SK-N-SH (cell line): Measurements from ENCODE around the gene RASGRF1. TPM values are rescaled to one million over a fixed set of nuclear protein-coding genes. Genes with fewer than 3 reads are reported as not detected.

Experiments used
- CTCF ChIA-PET: fragments of 300-600, 350-600 bp; formaldehyde crosslinking; extraction: SDS; loops from one replicate; lab custom pipeline; 2021; lab: Yijun Ruan, JAX
- POLR2A ChIA-PET: fragments of 350-600 bp; sonication (Branson Sonifier 250); formaldehyde crosslinking; extraction: SDS; loops from one replicate; lab custom pipeline; 2020; ENCODE audit warnings: antibody characterized with exemption, inconsistent platforms; lab: Yijun Ruan, JAX
- DNase-seq: peaks from one replicate; pipeline ENCODE4 v3.0.0; 2012
- H2AFZ ChIP-seq: fragments of 200-600 bp; sonication (generic); 2 replicates; pipeline ENCODE4 v1.8.1; 2016; ENCODE audit warnings: antibody characterized with exemption, mild to moderate bottlenecking, low read depth
- H3F3A ChIP-seq: fragments of 200-600 bp; sonication (generic); replicated peaks from 2 replicates; pipeline ENCODE3; 2016; ENCODE audit warnings: antibody characterized with exemption, mild to moderate bottlenecking; ENCODE audit not compliant: insufficient read depth
- H3K27ac ChIP-seq, 2 experiments: fragments of 200-500 bp in 1 of 2; fragments of 200-600 bp in 1 of 2; sonication (Bioruptor generic) in 1 of 2; sonication (generic), shearing (Covaris generic) in 1 of 2; 2 replicates each; pipeline versions ENCODE4 v1.5.1 to v1.6.1; 2014 to 2016; ENCODE audit warnings: low read depth in 2 of 2, inconsistent platforms in 1 of 2, low read length in 1 of 2, mild to moderate bottlenecking in 1 of 2, mixed read lengths in 1 of 2
- H3K27me3 ChIP-seq: fragments of 200-600 bp; sonication (generic), shearing (Covaris generic); 2 replicates; pipeline ENCODE4 v1.6.1; 2016; ENCODE audit warnings: mixed run types; ENCODE audit not compliant: insufficient read depth
- H3K36me3 ChIP-seq, 2 experiments: fragments of 200-500 bp in 1 of 2; fragments of 200-600 bp in 1 of 2; sonication (Bioruptor generic) in 1 of 2; sonication (generic) in 1 of 2; replicated peaks in 1 of 2; 2 replicates each; pipeline versions ENCODE3 to v1.5.1; 2014 to 2016; ENCODE audit warnings: low read length in 1 of 2, mild to moderate bottlenecking in 1 of 2; ENCODE audit not compliant: insufficient read depth in 2 of 2, control insufficient read depth in 1 of 2
- H3K4me1 ChIP-seq, 2 experiments: fragments of 200-500 bp in 1 of 2; fragments of 200-600 bp in 1 of 2; sonication (Bioruptor generic) in 1 of 2; sonication (generic), shearing (Covaris generic) in 1 of 2; 2 replicates each; pipeline versions ENCODE4 v1.5.1 to v1.6.1; 2014 to 2016; ENCODE audit warnings: low read depth in 1 of 2, low read length in 1 of 2, mixed run types in 1 of 2; ENCODE audit not compliant: insufficient read depth in 2 of 2, control insufficient read depth in 1 of 2
- H3K4me2 ChIP-seq: fragments of 200-600 bp; sonication (generic), shearing (Covaris generic); 2 replicates; pipeline ENCODE4 v1.6.1; 2017; ENCODE audit warnings: mixed run types
- H3K4me3 ChIP-seq, 2 experiments: fragments of 200-500 bp in 1 of 2; fragments of 200-600 bp in 1 of 2; sonication (Bioruptor generic) in 1 of 2; sonication (generic), shearing (Covaris generic) in 1 of 2; 2 replicates each; pipeline versions ENCODE4 v1.5.1 to v1.8.1; 2014 to 2016; ENCODE audit warnings: low read depth in 2 of 2, inconsistent platforms in 1 of 2, low read length in 1 of 2, mild to moderate bottlenecking in 1 of 2, mixed read lengths in 1 of 2, moderate library complexity in 1 of 2
- H3K79me2 ChIP-seq: fragments of 200-600 bp; sonication (generic); 2 replicates; pipeline ENCODE4 v1.8.1; 2017; ENCODE audit warnings: mild to moderate bottlenecking; ENCODE audit not compliant: insufficient read depth
- H3K9ac ChIP-seq: fragments of 200-600 bp; sonication (generic); 2 replicates; pipeline ENCODE4 v1.6.1; 2017; ENCODE audit warnings: mixed run types
- H3K9me2 ChIP-seq: fragments of 200-600 bp; sonication (generic); 2 replicates; pipeline ENCODE4 v1.6.1; 2017; ENCODE audit warnings: mixed run types
- H3K9me3 ChIP-seq: fragments of 200-600 bp; sonication (generic); 2 replicates; pipeline ENCODE4 v1.6.1; 2017; ENCODE audit warnings: mixed run types, mild to moderate bottlenecking, moderate library complexity
- H4K20me1 ChIP-seq: fragments of 200-600 bp; sonication (generic); 2 replicates; pipeline ENCODE4 v1.6.1; 2017; ENCODE audit warnings: mild to moderate bottlenecking, mixed run types; ENCODE audit not compliant: insufficient read depth
- EP300 ChIP-seq, 2 experiments: IDR thresholded peaks; 2 replicates each; pipeline versions ENCODE4 v1.4.0 to v1.6.1; 2012; ENCODE audit warnings: borderline replicate concordance in 1 of 2, low read depth in 1 of 2, low read length in 1 of 2
- EZH2phosphoT487 ChIP-seq: fragments of 200-600 bp; sonication (generic); IDR thresholded peaks from 2 replicates; pipeline ENCODE4 v1.6.1; 2017; ENCODE audit warnings: low read depth, mixed run types, mild to moderate bottlenecking, antibody characterized with exemption, moderate library complexity, borderline replicate concordance
- FOXJ3 ChIP-seq: sonication (generic); formaldehyde crosslinking; IDR thresholded peaks from 2 replicates; pipeline ENCODE4 v1.5.1; 2020; ENCODE audit warnings: mild to moderate bottlenecking, missing genetic modification reagents
- MEF2A ChIP-seq: IDR thresholded peaks from 2 replicates; pipeline ENCODE4 v1.4.0; 2012; ENCODE audit warnings: low read depth, borderline replicate concordance
- WGBS: methylation state at CpG from one replicate; pipeline ENCODE4 v1.1.6; 2017; ENCODE audit warnings: low lambda C conversion rate; 5-methylcytosine and 5-hydroxymethylcytosine counted together
- polyA plus RNA-seq, 3 experiments: library from polyadenylated mRNA; depleted of rRNA; stranded (reverse); fragments of >200 nt; gene quantifications; 2 replicates each; pipeline ENCODE4 v1.2.3, GENCODE V29; 2012
- TF ChIP-seq, protein P1 (sequence below): fragments of 200-600 bp; sonication (generic); IDR thresholded peaks from 2 replicates; pipeline ENCODE4 v1.6.1; 2017; ENCODE audit warnings: antibody characterized with exemption, mild to moderate bottlenecking, moderate library complexity
- TF ChIP-seq, protein P2 (sequence below): IDR thresholded peaks from 2 replicates; pipeline ENCODE4 v1.6.1; 2012; ENCODE audit warnings: mild to moderate bottlenecking, low read depth, low read length, moderate library complexity

The RASGRF1 gene
- polyA plus RNA-seq, 1 of the 3 experiments (the other 2 are of a cell fraction): 0.10 TPM

DNA sequence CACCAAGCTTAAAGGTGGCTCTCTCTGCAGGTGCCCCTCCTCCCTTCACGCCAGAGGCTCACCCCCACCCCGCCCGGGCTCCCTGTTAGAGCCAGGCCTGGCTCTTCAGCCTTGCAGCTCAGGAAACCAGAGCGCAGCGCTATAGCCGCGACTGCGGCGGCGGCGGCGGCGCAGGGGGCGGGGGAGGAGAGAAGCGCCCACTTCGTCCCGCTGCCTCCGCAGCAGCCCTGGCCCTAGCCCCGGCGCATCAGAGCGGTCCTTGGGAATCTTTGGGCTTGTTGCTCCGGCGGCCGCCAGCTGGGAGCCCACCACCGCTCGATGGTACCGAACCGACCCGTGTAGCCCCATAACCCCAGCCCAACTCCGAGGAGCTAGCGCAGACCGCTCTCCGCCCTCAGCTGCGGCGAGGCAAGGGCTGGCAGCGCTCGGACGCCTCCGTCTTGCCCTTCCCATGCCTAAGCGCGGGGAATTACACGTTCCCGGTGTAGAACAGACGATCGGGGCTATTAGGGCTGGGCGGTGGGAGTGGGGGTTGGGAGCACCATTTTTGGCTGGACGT is 1.2 kb downstream of the RASGRF1 start:
- 2% methylated on average over 15 of the region's 47 CpGs for WGBS
- peaks cover 0 to 5% of the 10 kb centered on the region in 2 experiments; a peak in 1 of 4 replicates for H3K4me1 ChIP-seq
- no peak overlapping the region for H3K4me3 ChIP-seq
- no peaks in the 10 kb centered on the region for H3K36me3 ChIP-seq
- CTCF ChIA-PET: interaction anchor here (1.1 kb wide), 1 partner anchor 180 kb away, joined by 3 read pairs; no protein-coding TSS in a partner anchor
- H3K9me2 ChIP-seq: no peaks in the 10 kb centered on the region
- no peaks in the 10 kb centered on the region for H3F3A ChIP-seq
- POLR2A ChIA-PET: interaction anchor here (0.6 kb wide), 1 partner anchor 29 kb away, joined by 3 read pairs; no protein-coding TSS in a partner anchor
- no peak overlapping the region for H3K27ac ChIP-seq
- DNase-seq: peak; percentile 64
- no peaks in the 10 kb centered on the region for H3K79me2 ChIP-seq
- no peak for TF ChIP-seq EZH2phosphoT487
- no peak for TF ChIP-seq MEF2A
- TF ChIP-seq FOXJ3 (CRISPR knock-in tag): no peak
- TF ChIP-seq EP300 (IDR thresholded peaks at IDR 0.05; ENCODE audit: borderline replicate concordance in 1 of 2, low read depth in 1 of 2, low read length in 1 of 2): no peak
- no peak overlapping the region for H2AFZ ChIP-seq
- peaks cover 29% of the 10 kb centered on the region for H3K27me3 ChIP-seq
- no peak overlapping the region for H3K4me2 ChIP-seq
- H3K9ac ChIP-seq: no peak overlapping the region
- H4K20me1 ChIP-seq: no peaks in the 10 kb centered on the region
- no peaks in the 10 kb centered on the region for H3K9me3 ChIP-seq

DNA sequence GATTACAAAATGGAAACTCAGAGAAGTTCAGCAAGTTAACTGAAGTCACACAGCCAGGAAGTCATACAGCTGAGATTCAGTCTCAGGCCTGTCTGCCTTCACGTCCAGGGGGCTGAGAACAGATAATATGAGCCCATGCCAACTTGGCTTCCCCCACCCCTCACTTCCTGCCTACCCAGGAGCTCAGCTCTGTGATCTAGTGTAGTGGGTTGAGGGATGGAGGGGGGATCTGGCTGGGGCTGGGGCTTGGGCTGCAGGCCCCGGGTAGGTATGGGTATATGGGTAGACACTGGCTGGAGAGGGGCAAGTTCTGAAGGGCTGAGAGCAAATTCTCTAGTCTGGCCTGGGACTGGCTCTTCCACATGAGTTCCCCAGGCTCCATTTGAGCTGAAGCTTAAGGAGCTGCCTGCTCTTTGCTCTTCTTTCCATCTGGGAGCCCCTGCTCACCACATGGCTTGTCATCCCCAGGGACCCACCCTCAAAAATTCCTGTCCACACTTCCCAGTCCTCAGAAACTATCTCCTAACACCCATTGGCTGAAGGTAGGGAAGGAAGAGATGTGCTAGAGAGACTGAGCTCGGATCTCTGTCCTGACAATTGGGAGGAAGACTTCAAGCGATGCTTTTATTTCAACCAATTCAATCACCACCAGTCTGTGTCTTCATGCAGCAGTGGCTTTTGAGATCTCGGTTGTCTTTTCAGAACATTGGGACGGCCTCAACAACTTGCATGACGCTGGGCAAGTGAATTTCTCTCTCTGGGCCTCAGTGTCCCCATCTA is 2.0 kb downstream of the RASGRF1 start:
- peaks cover 0 to 9% of the 10 kb centered on the region in 2 experiments; a peak in 1 of 4 replicates for H3K4me1 ChIP-seq
- no peak overlapping the region for H3K4me3 ChIP-seq
- H4K20me1 ChIP-seq: no peaks in the 10 kb centered on the region
- POLR2A ChIA-PET: no interaction called here
- H3K9me2 ChIP-seq: no peaks in the 10 kb centered on the region
- 35% methylated on average over 7 of the region's 7 CpGs for WGBS
- CTCF ChIA-PET: interaction anchor here (1.1 to 1.3 kb wide), 2 partner anchors 23 to 179 kb away, joined by 3 read pairs; no protein-coding TSS in a partner anchor
- no peak overlapping the region for H3K27ac ChIP-seq
- no peaks in the 10 kb centered on the region for H3K36me3 ChIP-seq
- DNase-seq: no peak
- no peaks in the 10 kb centered on the region for H3F3A ChIP-seq
- peaks cover 29% of the 10 kb centered on the region for H3K27me3 ChIP-seq
- H3K79me2 ChIP-seq: no peaks in the 10 kb centered on the region
- no peak overlapping the region for H2AFZ ChIP-seq
- no peaks in the 10 kb centered on the region for H3K9me3 ChIP-seq
- no peak overlapping the region for H3K9ac ChIP-seq
- no peak for TF ChIP-seq EP300 (IDR thresholded peaks at IDR 0.05; ENCODE audit: borderline replicate concordance in 1 of 2, low read depth in 1 of 2, low read length in 1 of 2)
- TF ChIP-seq FOXJ3 (CRISPR knock-in tag): no peak
- TF ChIP-seq, protein P1, sequence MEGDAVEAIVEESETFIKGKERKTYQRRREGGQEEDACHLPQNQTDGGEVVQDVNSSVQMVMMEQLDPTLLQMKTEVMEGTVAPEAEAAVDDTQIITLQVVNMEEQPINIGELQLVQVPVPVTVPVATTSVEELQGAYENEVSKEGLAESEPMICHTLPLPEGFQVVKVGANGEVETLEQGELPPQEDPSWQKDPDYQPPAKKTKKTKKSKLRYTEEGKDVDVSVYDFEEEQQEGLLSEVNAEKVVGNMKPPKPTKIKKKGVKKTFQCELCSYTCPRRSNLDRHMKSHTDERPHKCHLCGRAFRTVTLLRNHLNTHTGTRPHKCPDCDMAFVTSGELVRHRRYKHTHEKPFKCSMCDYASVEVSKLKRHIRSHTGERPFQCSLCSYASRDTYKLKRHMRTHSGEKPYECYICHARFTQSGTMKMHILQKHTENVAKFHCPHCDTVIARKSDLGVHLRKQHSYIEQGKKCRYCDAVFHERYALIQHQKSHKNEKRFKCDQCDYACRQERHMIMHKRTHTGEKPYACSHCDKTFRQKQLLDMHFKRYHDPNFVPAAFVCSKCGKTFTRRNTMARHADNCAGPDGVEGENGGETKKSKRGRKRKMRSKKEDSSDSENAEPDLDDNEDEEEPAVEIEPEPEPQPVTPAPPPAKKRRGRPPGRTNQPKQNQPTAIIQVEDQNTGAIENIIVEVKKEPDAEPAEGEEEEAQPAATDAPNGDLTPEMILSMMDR: no peak
- TF ChIP-seq, protein P2, sequence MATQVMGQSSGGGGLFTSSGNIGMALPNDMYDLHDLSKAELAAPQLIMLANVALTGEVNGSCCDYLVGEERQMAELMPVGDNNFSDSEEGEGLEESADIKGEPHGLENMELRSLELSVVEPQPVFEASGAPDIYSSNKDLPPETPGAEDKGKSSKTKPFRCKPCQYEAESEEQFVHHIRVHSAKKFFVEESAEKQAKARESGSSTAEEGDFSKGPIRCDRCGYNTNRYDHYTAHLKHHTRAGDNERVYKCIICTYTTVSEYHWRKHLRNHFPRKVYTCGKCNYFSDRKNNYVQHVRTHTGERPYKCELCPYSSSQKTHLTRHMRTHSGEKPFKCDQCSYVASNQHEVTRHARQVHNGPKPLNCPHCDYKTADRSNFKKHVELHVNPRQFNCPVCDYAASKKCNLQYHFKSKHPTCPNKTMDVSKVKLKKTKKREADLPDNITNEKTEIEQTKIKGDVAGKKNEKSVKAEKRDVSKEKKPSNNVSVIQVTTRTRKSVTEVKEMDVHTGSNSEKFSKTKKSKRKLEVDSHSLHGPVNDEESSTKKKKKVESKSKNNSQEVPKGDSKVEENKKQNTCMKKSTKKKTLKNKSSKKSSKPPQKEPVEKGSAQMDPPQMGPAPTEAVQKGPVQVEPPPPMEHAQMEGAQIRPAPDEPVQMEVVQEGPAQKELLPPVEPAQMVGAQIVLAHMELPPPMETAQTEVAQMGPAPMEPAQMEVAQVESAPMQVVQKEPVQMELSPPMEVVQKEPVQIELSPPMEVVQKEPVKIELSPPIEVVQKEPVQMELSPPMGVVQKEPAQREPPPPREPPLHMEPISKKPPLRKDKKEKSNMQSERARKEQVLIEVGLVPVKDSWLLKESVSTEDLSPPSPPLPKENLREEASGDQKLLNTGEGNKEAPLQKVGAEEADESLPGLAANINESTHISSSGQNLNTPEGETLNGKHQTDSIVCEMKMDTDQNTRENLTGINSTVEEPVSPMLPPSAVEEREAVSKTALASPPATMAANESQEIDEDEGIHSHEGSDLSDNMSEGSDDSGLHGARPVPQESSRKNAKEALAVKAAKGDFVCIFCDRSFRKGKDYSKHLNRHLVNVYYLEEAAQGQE: no peak
- TF ChIP-seq, all 33 proteins: peak for 0
- no peak overlapping the region for H3K4me2 ChIP-seq
